Cerebellar cortex (tissue), 1 donor: Measurements from ENCODE around the gene KIF12.
"Not testable (repeated sequence)": the region's sequence is repeated elsewhere in the genome, so short reads cannot be mapped to it uniquely, and the experiment has no call there.

Source experiments
- DNase-seq: peaks from one replicate; pipeline ENCODE4 v3.0.0-alpha.2; 2015; ENCODE audit warnings: low spot score

KIF12 gene

GRCh38 chr9:114084282-114085073 is 14.6 kb downstream of the KIF12 start:
- no peak for DNase-seq

GRCh38 chr9:114083666-114084065 is 15.4 kb downstream of the KIF12 start:
- DNase-seq, result no peak

- DNase-seq, result not testable (repeated sequence)
Measured at GRCh38 chr9:114082763-114083412, 16.2 kb downstream of the KIF12 start.

GRCh38 chr9:114082017-114082762 is 16.9 kb downstream of the KIF12 start:
- peak; percentile 95 for DNase-seq

GRCh38 chr9:114081441-114082016 is 17.6 kb downstream of the KIF12 start:
- no peak for DNase-seq

GRCh38 chr9:114080773-114081440 is 18.2 kb downstream of the KIF12 start:
- DNase-seq, result no peak

GRCh38 chr9:114080195-114080772 is 18.8 kb downstream of the KIF12 start:
- no peak for DNase-seq

- no peak for DNase-seq
Measured at GRCh38 chr9:114078781-114079156, 20.3 kb downstream of the KIF12 start.

- no peak for DNase-seq
Measured at GRCh38 chr9:114078021-114078780, 20.9 kb downstream of the KIF12 start, which contains the start of gene AMBP. Gene AMBP, minus strand, starts transcription at chr9:114078300. Its CDS starts 91 bp downstream, at chr9:114078209.

GRCh38 chr9:114077162-114077837 is 21.8 kb downstream of the KIF12 start:
- DNase-seq, result no peak

GRCh38 chr9:114076237-114077161 is 22.6 kb downstream of the KIF12 start:
- no peak for DNase-seq

- DNase-seq, result no peak
Measured at GRCh38 chr9:114075602-114076001, 23.5 kb downstream of the KIF12 start.

GRCh38 chr9:114072184-114073140 is 26.6 kb downstream of the KIF12 start:
- peak; percentile 78 for DNase-seq

GRCh38 chr9:114071197-114071795 is 27.8 kb downstream of the KIF12 start:
- no peak for DNase-seq

- DNase-seq, result no peak
Measured at GRCh38 chr9:114070188-114071103, 28.6 kb downstream of the KIF12 start.

- no peak for DNase-seq
Measured at GRCh38 chr9:114069476-114070187, 29.5 kb downstream of the KIF12 start.
